AG09319 (cell line): ENCODE data around the gene CALD1.

Source experiments
- DNase-seq: peaks from one replicate; pipeline ENCODE4 v3.0.0-alpha.2; 2010; ENCODE audit warnings: low read depth; ENCODE audit errors: extremely low read depth
- CTCF ChIP-seq: IDR thresholded peaks from 2 replicates; pipeline ENCODE4 v1.5.1; 2011; ENCODE audit warnings: low read depth, mild to moderate bottlenecking, inconsistent platforms, low read length, moderate library complexity

CALD1 gene

DNA sequence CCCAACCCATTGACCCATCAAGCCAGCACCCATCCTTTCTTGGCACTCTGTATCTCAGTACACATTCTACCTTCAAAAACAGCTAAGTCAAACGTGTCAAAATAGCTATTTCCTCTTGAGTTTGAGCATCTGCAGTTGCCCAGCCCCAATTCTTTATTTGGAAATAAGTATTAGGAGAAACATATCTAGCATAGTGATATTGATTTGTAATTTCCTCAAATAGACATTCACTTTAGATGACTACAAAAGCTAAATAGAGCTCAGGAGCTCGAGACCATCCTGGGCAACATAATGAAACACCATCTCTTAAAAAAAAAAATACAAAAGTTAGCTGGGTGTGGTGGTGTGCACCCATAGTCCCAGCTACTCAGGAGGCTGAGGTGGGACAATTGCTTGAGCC, 147.6 kb downstream of the CALD1 start:
- no peak for DNase-seq
- no peak for TF ChIP-seq CTCF

- TF ChIP-seq CTCF: no peak
- no peak for DNase-seq
Observed at GRCh38 chr7:134927723-134928122, 148.3 kb downstream of the CALD1 start.

DNA sequence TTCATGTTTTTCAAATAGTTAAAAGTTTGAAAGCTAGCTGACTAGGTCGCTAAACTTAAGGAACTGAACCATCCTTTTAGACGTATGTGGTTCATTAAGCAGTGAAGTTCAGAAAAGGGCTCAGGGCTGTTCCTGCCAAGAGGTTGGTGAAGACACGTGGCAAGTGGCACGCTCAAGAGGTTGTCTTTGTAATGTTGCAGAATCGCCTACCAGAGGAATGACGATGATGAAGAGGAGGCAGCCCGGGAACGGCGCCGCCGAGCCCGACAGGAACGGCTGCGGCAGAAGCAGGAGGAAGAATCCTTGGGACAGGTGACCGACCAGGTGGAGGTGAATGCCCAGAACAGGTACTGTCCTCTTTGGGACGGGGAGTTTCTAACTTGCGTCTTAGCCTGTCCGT, 149.1 kb downstream of the CALD1 start:
- no peak for TF ChIP-seq CTCF
- DNase-seq: no peak

DNA sequence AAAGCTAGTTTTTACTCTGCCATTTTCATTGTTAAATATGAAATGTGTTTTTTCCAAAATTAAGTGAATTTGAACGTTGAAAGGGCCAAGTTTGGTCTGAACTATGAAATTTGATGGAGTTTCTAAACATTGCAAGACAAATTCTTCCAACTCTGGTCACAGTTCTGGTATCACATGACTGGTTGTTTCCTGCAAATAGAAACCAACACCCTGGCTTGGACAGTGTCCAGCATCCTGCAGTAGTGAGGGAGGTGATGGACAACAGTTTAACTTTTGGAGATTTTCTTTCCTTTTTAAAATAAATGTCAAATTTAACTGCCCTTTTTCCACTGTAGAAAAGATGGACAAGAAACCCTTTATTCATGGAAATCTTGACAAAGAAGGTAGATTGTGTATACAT, 152.1 kb downstream of the CALD1 start:
- no peak for DNase-seq
- no peak for TF ChIP-seq CTCF

DNA sequence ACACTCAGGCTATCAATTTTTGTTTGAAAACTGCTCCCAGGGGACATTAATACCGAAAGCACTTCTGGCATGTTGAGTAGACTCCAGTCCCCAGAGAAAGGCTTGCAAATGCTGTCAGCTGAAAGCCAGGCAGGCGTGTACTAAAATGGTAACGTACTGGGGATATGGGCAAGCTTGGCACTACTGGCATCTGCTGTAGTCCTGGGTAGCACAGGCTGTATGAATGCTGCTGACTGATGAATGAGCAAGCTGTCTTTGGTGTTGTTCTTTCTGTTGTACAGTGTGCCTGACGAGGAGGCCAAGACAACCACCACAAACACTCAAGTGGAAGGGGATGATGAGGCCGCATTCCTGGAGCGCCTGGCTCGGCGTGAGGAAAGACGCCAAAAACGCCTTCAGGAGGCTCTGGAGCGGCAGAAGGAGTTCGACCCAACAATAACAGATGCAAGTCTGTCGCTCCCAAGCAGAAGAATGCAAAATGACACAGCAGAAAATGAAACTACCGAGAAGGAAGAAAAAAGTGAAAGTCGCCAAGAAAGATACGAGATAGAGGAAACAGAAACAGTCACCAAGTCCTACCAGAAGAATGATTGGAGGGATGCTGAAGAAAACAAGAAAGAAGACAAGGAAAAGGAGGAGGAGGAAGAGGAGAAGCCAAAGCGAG, 153.4 kb downstream of the CALD1 start:
- DNase-seq: no peak
- no peak for TF ChIP-seq CTCF

DNA sequence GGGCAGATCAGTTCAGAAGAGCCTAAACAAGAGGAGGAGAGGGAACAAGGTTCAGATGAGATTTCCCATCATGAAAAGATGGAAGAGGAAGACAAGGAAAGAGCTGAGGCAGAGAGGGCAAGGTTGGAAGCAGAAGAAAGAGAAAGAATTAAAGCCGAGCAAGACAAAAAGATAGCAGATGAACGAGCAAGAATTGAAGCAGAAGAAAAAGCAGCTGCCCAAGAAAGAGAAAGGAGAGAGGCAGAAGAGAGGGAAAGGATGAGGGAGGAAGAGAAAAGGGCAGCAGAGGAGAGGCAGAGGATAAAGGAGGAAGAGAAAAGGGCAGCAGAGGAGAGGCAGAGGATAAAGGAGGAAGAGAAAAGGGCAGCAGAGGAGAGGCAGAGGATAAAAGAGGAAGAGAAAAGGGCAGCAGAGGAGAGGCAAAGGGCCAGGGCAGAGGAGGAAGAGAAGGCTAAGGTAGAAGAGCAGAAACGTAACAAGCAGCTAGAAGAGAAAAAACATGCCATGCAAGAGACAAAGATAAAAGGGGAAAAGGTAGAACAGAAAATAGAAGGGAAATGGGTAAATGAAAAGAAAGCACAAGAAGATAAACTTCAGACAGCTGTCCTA, 154.1 kb downstream of the CALD1 start:
- DNase-seq: no peak
- no peak for TF ChIP-seq CTCF

- no peak for TF ChIP-seq CTCF
- no peak for DNase-seq
Observed at GRCh38 chr7:134935701-134936100, 156.3 kb downstream of the CALD1 start.
